GM19351 (cell line): ENCODE measurements around the gene ZBTB47.

Source experiments
- ATAC-seq: cut with Tn5 transposase; IDR thresholded peaks from one replicate; pipeline ENCODE4 v1.9.1; 2021; ENCODE audit warnings: mild to moderate bottlenecking, moderate library complexity; ENCODE audit not compliant: unreplicated experiment

The ZBTB47 gene

GRCh38 chr3:42684632-42685362, 31.3 kb downstream of the ZBTB47 start:
- no peak for ATAC-seq

GRCh38 chr3:42685363-42685881, 31.9 kb downstream of the ZBTB47 start, which contains the start of gene KLHL40:
TSS of gene KLHL40 (plus strand) at chr3:42685537. CDS start at chr3:42685619, 82 bp downstream.
- ATAC-seq = no peak

DNA sequence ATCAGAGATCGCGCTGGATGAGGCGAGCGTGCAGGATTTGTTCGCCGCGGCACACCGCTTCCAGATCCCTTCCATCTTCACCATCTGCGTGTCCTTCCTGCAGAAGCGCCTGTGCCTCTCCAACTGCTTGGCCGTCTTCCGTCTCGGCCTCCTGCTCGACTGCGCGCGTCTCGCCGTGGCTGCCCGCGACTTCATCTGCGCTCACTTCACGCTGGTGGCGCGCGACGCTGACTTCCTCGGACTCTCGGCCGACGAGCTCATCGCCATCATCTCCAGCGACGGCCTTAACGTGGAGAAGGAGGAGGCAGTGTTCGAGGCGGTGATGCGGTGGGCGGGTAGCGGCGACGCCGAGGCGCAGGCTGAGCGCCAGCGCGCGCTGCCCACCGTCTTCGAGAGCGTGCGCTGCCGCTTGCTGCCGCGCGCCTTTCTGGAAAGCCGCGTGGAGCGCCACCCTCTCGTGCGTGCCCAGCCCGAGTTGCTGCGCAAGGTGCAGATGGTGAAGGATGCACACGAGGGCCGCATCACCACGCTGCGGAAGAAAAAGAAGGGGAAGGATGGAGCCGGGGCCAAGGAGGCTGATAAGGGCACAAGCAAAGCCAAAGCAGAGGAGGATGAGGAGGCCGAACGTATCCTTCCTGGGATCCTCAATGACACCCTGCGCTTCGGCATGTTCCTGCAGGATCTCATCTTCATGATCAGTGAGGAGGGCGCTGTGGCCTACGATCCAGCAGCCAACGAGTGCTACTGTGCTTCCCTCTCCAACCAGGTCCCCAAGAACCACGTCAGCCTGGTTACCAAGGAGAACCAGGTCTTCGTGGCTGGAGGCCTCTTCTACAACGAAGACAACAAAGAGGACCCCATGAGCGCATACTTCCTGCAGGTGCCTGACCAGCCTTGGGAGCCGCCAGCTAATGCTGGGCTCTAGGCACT, 32.7 kb downstream of the ZBTB47 start:
- no peak for ATAC-seq

- no peak for ATAC-seq
Observed at GRCh38 chr3:42686832-42687650, 33.5 kb downstream of the ZBTB47 start.

DNA sequence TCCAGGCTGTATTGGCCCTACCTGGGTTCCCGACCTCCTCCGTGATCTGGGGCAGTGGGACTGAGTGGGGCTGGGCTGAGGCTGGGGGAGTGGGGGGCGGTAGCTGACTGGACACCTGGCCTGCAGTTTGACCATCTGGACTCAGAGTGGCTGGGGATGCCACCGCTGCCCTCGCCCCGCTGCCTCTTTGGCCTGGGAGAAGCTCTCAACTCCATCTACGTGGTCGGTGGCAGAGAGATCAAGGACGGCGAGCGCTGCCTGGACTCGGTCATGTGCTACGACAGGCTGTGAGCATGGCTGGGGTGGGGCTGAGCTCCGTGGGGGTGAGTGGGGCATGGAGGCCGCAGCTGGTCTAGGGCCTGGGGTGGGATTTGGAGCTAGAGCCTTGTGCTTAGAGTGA, 34.5 kb downstream of the ZBTB47 start:
- no peak for ATAC-seq

GRCh38 chr3:42688487-42689420, 35.3 kb downstream of the ZBTB47 start:
- no peak for ATAC-seq

- ATAC-seq = no peak
Observed at GRCh38 chr3:42689421-42690014, 36.0 kb downstream of the ZBTB47 start.

DNA sequence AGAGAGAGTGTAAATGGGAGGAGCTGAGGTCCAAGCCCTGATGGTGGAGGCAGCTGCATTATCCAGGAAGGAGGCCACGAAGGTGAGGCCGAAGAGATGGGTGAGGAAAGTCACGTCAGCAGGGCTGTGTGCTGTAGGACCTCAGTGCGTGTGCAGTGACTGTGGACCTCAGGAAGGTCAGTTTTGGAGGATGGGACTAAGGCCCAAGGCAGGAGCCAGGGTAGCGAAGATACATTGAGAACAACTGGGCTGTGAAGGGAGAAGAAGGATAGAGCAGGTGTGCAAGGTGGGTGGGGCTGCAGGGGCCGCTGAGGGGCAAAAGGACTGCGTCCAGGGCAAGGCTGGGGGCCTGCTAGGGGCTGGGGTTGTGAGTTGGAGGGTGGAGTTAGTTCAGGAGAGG, 36.7 kb downstream of the ZBTB47 start:
- no peak for ATAC-seq

DNA sequence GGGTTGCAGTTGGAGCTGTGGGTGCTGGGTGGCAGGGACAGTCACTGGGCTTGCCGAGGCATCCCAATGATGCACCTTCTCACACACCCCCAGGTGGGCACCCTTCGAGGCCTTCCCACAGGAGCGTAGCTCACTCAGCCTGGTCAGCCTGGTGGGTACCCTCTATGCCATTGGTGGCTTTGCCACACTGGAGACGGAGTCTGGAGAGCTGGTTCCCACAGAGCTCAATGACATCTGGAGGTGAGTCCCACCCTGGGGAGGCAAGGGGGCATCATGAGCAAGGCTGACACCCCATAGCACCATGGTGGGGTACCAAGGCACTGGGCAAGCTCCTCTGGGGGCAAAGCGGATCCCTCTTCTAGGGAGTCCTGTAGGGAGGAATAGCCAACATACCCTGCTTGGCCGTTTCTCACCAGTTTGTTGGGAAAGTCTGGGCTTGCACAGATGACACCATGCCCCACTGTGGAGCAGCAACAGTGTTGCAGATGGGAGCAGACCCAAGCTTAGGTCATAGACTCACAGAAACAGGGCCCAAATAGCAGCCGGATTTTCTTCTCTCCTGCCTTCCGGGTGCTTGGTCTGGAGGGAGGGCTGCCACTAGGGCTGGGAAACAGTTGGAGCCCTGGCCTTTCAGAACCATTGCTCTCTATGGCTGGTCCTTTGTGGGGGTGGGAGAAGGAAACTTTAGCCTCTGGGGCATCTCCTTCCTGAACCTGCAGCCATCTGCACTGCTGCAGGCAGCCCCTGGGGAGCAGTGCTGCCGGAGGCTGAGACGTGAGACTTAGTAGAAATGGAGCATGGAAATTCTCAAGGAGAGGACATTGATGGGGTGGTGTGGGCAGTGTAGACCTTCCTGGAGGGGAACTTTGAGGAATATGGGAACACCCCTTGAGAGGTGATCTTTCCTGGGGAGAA, 37.5 kb downstream of the ZBTB47 start:
- no peak for ATAC-seq

GRCh38 chr3:42691816-42692666, 38.5 kb downstream of the ZBTB47 start:
- no peak for ATAC-seq

- no peak for ATAC-seq
Observed at GRCh38 chr3:42692667-42693529, 39.4 kb downstream of the ZBTB47 start.

GRCh38 chr3:42693530-42693930, 40.0 kb downstream of the ZBTB47 start:
- ATAC-seq = no peak

DNA sequence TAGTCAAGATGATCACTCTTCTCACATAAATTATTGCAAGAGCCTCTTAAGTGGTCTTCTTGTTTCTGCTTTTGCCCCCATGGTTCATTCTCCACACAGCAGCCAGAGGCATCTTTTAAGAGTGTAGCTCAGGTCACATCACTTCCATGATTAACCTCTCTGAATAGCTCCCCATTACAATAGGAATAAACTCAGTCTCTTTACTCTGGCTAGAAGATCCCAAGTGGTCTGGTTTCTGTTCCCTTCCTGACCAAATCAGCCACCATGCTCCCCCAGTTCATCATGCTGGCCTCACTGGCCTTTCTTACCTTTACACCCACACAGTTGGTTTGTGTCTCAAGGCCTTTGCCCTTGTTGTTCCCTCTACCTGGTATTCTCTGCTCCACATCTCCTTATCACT, 40.9 kb downstream of the ZBTB47 start:
- no peak for ATAC-seq

- ATAC-seq = no peak
Observed at GRCh38 chr3:42696356-42697288, 43.1 kb downstream of the ZBTB47 start.

- no peak for ATAC-seq
Observed at GRCh38 chr3:42697289-42698051, 44.0 kb downstream of the ZBTB47 start.
